Activated naive CD8-positive, alpha-beta T cell (primary cell): ENCODE results near the gene POU2F2.

Source experiments
- H3K27ac Mint-ChIP-seq: one replicate; pipeline ENCODE4 v1.8.0; 2021; ENCODE audit warnings: mixed read lengths
- H3K27me3 Mint-ChIP-seq: one replicate; pipeline ENCODE4 v1.8.0; 2021; ENCODE audit warnings: mixed read lengths
- H3K36me3 Mint-ChIP-seq: one replicate; pipeline ENCODE4 v1.8.0; 2021; ENCODE audit warnings: mixed read lengths
- H3K4me1 Mint-ChIP-seq: one replicate; pipeline ENCODE4 v1.8.0; 2021; ENCODE audit warnings: low read depth, mixed read lengths
- H3K4me3 Mint-ChIP-seq: one replicate; pipeline ENCODE4 v1.8.0; 2021; ENCODE audit warnings: mild to moderate bottlenecking, mixed read lengths
- H3K9me3 Mint-ChIP-seq: one replicate; pipeline ENCODE4 v1.8.0; 2021; ENCODE audit warnings: low read depth, mixed read lengths

POU2F2 gene

DNA sequence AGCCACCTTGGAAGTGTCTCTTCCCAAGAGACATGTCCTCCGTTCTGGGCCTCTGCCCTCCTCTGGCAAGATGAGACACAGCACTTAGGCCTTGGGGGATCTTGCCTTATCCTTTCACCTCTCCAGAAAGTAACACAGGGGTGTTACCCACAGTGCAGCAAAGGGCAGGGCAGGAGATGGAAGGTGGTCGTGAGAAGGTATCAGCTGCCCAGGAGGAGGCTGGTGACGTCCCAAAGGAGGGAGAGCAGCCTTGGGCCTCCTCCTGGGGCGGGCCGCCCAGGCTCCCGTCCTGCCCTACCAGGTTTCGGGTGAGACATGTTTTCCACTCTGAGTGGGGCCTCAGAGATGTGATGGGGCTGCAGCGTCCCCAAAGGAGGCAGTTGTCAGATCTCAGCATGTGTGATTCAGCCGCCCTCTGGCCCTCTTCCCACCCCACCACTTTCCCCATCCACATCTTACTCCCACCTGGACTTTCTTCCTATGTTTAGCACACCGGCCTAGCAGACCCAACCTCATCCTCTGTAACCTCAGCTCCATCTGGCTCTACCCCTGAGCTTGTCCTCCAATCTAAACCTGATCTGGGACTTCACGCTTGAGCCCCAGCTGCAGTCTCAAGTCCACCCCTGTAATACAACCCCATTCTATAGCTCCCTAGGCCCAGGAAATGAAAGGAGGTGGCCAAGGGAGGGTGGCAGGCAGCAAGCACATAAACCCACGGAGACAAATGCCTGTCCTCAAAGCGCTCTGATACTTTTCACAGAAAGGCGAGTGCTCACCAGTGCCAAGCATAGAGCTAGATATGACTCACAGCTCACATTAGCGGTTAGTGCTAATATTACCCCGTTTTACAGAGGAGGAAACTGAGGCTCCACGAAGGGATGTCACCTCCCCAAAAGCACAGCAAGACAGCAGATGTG lies 9.3 kb downstream of the POU2F2 start:
- no peaks in the 10 kb centered on the region for H3K27me3 Mint-ChIP-seq
- H3K4me3 Mint-ChIP-seq, result peak overlapping the region; percentile 94
- peaks cover 76% of the 10 kb centered on the region for H3K4me1 Mint-ChIP-seq
- no peaks in the 10 kb centered on the region for H3K9me3 Mint-ChIP-seq
- peak overlapping the region; percentile 99 for H3K27ac Mint-ChIP-seq
- H3K36me3 Mint-ChIP-seq, result peaks cover 11% of the 10 kb centered on the region

DNA sequence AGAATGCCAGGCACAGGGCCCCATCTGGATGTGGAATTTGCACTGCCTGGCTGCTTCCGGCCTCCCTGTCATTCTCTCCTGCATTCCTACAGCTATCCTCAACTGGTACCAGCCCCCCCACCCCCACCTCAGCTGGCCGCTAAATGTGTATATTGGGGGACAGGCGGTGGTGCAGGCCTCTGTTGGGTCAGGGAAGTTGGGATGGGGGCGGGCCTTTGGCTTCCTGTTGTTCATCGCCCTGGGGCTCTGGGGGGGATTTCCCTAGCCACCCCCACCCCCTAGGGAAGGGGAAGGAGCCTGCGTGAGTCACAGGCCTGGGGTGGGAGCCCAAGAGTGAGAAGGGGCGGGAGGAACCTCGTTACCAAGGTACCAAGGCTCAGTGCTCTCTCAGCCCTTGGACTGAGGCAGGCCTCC lies 10.6 kb downstream of the POU2F2 start:
- peaks cover 68% of the 10 kb centered on the region for H3K4me1 Mint-ChIP-seq
- H3K36me3 Mint-ChIP-seq, result peaks cover 11% of the 10 kb centered on the region
- H3K27ac Mint-ChIP-seq, result peak overlapping the region; percentile 97
- H3K4me3 Mint-ChIP-seq, result peak overlapping the region; percentile 94
- no peaks in the 10 kb centered on the region for H3K9me3 Mint-ChIP-seq
- no peaks in the 10 kb centered on the region for H3K27me3 Mint-ChIP-seq

DNA sequence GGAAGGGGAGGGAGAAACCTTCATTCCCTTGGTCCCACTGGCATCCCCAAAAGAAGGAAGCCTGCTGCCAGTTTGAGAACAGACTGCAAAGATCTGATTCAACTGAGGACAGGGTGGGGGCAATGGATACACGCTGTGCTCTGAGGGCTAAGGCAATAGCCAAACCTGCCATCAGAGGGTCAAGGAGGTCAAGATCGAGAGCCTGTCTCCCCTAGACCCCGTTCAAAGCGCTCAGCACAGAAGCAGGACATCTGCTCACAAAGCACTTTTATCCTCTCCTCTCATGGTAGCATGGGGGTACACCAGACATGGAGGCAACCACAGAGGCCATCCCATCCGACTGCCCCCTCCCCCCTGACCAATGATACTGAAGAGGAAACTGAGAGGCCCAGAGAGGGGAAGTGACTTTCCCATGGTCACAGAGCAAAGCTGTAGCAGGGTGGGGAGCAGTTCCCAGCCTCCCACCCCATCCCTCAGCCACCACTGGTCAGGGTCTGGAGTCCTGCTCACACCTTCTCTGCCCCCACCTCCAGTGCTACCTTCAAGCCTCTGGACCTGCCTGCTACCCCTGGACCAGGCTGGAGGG lies 11.1 kb downstream of the POU2F2 start:
- peaks cover 11% of the 10 kb centered on the region for H3K36me3 Mint-ChIP-seq
- peaks cover 63% of the 10 kb centered on the region for H3K4me1 Mint-ChIP-seq
- peak overlapping the region; percentile 97 for H3K27ac Mint-ChIP-seq
- no peaks in the 10 kb centered on the region for H3K9me3 Mint-ChIP-seq
- no peaks in the 10 kb centered on the region for H3K27me3 Mint-ChIP-seq
- H3K4me3 Mint-ChIP-seq, result peak overlapping the region; percentile 94

DNA sequence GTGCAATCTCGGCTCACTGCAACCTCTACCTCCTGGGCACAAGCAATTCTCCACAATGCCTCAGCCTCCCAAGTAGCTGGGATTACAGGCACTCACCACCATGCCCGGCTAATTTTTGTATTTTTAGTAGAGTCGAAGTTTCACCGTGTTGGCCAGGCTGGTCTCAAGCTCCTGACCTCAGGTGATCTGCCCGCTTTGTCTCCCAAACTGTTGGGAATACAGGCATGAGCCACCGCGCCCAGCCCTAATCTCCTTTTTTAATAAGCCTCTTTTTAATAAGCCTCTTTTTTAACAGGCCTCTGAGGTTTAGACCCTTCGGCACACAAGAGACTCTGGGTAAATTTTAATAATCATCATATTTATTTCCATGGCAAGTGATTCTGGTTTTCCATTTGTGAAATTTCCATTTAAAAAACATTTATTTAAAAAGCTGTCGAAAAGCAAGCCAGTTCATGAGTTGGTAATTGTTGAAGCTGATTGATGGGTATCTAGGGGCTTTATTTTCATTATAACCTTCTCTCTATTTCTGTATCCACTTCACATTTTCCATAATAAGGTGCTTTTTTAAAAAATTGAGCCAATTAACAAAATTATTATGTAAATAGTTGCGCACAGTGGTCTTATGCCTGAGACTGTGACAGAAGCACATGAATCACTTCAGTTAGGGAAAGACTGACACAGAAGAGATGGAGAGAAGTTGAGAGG lies 11.8 kb downstream of the POU2F2 start:
- Mint-ChIP-seq H3K36me3 (peaks cover 14% of the 10 kb centered on the region), H3K27ac (peak overlapping the region; percentile 97), H3K4me1 (peaks cover 62% of the 10 kb centered on the region), H3K9me3 (no peaks in the 10 kb centered on the region), H3K4me3 (peak overlapping the region; percentile 94), H3K27me3 (no peaks in the 10 kb centered on the region)

- Mint-ChIP-seq H3K4me3 (no peak overlapping the region), H3K36me3 (peaks cover 11% of the 10 kb centered on the region), H3K4me1 (peaks cover 54% of the 10 kb centered on the region), H3K9me3 (no peaks in the 10 kb centered on the region), H3K27ac (no peak overlapping the region), H3K27me3 (no peaks in the 10 kb centered on the region)
Observed at GRCh38 chr19:42117076-42117475, 15.2 kb downstream of the POU2F2 start.

DNA sequence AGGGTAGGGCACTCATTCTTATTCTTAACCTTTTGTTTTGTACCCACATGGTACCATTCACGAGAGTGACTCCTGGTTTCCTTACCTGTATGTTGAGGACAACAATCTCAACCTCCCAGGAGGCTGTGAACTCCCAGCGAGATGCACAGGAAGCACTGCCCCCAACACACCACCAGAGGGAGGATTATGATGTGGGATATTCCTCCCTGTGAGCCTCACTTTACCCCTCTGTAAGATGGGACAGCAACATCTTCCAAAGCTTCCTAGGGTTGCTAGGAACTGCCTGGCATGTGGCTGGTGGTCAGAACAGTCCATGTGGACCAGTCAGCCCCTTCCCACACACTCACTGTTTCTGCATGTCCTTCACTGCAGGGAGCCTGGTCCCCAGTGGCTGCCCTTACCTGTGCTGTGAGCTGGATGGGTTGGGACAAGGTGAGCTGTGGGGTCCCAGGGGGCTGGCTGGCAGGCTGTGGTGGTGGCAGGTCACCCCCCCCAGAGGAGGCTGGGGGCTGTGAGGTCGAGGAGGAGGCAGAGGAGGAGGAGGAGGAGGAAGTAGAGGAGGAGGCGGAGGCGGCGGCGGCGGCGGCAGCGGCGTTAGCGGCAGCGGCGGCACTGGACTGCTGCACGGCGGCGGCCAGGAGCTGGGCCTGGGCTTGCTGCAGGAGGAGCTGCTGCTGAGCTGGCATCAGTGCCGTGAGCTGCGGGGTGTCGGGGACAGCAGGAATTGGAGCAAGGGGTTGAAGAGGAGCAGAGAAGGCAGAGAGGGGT lies 15.8 kb downstream of the POU2F2 start:
- H3K36me3 Mint-ChIP-seq, result peaks cover 11% of the 10 kb centered on the region
- H3K27me3 Mint-ChIP-seq, result no peaks in the 10 kb centered on the region
- no peaks in the 10 kb centered on the region for H3K9me3 Mint-ChIP-seq
- H3K27ac Mint-ChIP-seq, result no peak overlapping the region
- peaks cover 52% of the 10 kb centered on the region for H3K4me1 Mint-ChIP-seq
- no peak overlapping the region for H3K4me3 Mint-ChIP-seq

DNA sequence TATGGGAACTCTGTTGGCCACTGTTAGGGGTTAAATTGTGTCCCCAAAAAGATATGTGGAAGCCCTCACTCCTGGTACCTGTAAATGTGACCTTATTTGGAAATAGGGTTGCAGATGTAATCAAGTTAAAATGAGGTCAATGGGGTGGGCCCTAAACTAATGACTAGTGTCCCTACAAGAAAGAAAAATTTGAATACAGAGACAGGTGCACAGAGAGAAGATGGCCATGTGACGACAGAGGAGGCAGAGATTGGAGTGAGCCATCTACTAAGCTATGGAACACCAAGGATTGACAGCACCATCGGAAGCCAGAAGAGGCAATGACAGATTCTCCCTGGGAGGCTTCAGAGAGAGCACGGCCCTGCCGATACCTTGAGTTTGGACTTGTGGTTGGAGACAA lies 16.5 kb downstream of the POU2F2 start:
- Mint-ChIP-seq H3K27me3 (no peaks in the 10 kb centered on the region), H3K9me3 (no peaks in the 10 kb centered on the region), H3K4me1 (peaks cover 51% of the 10 kb centered on the region), H3K4me3 (no peak overlapping the region), H3K36me3 (peaks cover 9% of the 10 kb centered on the region), H3K27ac (peak overlapping the region; percentile 41)

- no peaks in the 10 kb centered on the region for H3K9me3 Mint-ChIP-seq
- no peak overlapping the region for H3K4me3 Mint-ChIP-seq
- peaks cover 9% of the 10 kb centered on the region for H3K36me3 Mint-ChIP-seq
- peaks cover 46% of the 10 kb centered on the region for H3K4me1 Mint-ChIP-seq
- H3K27me3 Mint-ChIP-seq, result no peaks in the 10 kb centered on the region
- peak overlapping the region; percentile 38 for H3K27ac Mint-ChIP-seq
Observed at GRCh38 chr19:42115219-42115618, 17.0 kb downstream of the POU2F2 start.

GRCh38 chr19:42114412-42114811 lies 17.8 kb downstream of the POU2F2 start:
- Mint-ChIP-seq H3K4me3 (no peak overlapping the region), H3K9me3 (no peaks in the 10 kb centered on the region), H3K4me1 (peaks cover 41% of the 10 kb centered on the region), H3K36me3 (peaks cover 9% of the 10 kb centered on the region), H3K27me3 (no peaks in the 10 kb centered on the region), H3K27ac (peak overlapping the region; percentile 90)

- peaks cover 41% of the 10 kb centered on the region for H3K4me1 Mint-ChIP-seq
- peaks cover 9% of the 10 kb centered on the region for H3K36me3 Mint-ChIP-seq
- no peaks in the 10 kb centered on the region for H3K27me3 Mint-ChIP-seq
- H3K4me3 Mint-ChIP-seq, result peak overlapping the region; percentile 28
- no peaks in the 10 kb centered on the region for H3K9me3 Mint-ChIP-seq
- H3K27ac Mint-ChIP-seq, result peak overlapping the region; percentile 90
Observed at GRCh38 chr19:42113641-42114348, 18.5 kb downstream of the POU2F2 start.

DNA sequence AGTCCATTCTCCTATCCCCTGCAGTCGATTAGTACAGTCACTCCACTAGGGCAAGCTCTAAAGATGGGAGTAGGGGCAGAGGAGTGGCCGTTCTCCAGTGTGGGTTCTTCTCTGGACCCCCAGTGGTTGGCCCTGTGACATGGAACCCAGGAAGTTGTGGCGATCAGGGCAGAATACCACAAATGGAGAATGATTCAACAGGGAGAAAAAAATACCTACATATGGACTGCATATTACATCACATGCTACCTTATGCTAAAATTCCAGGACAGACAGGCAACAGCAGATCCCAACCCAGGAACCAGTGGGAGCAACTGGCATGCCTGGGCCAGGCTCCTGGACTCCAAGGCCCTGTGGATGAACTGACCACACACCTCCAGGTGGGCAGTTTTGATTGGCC lies 20.4 kb downstream of the POU2F2 start:
- H3K36me3 Mint-ChIP-seq, result peaks cover 9% of the 10 kb centered on the region
- H3K27ac Mint-ChIP-seq, result peak overlapping the region; percentile 74
- no peak overlapping the region for H3K4me3 Mint-ChIP-seq
- H3K4me1 Mint-ChIP-seq, result peaks cover 43% of the 10 kb centered on the region
- H3K9me3 Mint-ChIP-seq, result no peaks in the 10 kb centered on the region
- H3K27me3 Mint-ChIP-seq, result no peaks in the 10 kb centered on the region

GRCh38 chr19:42111384-42111783 lies 20.9 kb downstream of the POU2F2 start:
- peak overlapping the region; percentile 74 for H3K27ac Mint-ChIP-seq
- H3K9me3 Mint-ChIP-seq, result no peaks in the 10 kb centered on the region
- H3K27me3 Mint-ChIP-seq, result no peaks in the 10 kb centered on the region
- H3K36me3 Mint-ChIP-seq, result peaks cover 9% of the 10 kb centered on the region
- H3K4me1 Mint-ChIP-seq, result peaks cover 43% of the 10 kb centered on the region
- no peak overlapping the region for H3K4me3 Mint-ChIP-seq

DNA sequence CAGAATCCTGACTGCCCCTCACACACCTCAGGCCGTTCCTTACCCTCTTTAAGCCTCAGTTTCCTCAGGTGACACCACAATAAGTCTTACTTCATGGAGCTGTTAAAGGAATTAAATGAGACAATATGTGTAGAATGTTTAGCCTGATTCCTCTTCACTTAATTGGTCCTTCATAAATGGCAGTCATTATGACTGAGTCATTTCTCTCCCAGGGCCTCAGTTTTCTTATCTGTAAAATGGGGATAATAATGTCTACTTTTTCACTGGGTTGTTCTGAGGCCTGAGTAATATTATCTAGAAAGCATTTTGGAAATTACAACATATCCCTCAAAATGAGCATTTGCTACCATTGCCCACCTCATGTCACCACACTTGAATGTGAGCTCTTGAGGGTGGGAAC lies 21.6 kb downstream of the POU2F2 start:
- Mint-ChIP-seq H3K27ac (peak overlapping the region; percentile 74), H3K36me3 (peaks cover 7% of the 10 kb centered on the region), H3K27me3 (no peaks in the 10 kb centered on the region), H3K4me1 (peaks cover 42% of the 10 kb centered on the region), H3K4me3 (no peak overlapping the region), H3K9me3 (no peaks in the 10 kb centered on the region)

DNA sequence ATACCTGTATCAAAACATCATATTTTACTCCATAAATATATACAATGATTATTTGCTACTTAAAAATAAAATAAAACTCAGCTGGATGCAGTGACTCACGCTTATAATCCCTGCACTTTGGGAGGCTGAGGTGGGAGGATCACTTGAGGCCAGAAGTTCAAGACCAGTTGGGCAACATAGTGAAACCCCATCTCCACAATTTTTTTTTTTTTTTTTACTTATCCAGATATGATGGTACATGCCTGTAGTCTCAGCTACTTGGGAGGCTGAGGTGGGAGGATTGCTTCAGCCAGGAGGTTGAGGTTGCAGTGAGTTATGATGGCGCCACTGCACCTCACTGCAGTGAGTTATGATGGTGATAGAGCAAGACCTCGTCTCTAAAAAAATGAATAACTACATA lies 22.4 kb downstream of the POU2F2 start:
- H3K4me1 Mint-ChIP-seq, result peaks cover 49% of the 10 kb centered on the region
- H3K4me3 Mint-ChIP-seq, result no peak overlapping the region
- H3K27ac Mint-ChIP-seq, result no peak overlapping the region
- peaks cover 6% of the 10 kb centered on the region for H3K36me3 Mint-ChIP-seq
- no peaks in the 10 kb centered on the region for H3K27me3 Mint-ChIP-seq
- no peaks in the 10 kb centered on the region for H3K9me3 Mint-ChIP-seq
